ENCODE data around the gene TNFAIP8.

Gene TNFAIP8

GRCh38 chr5:119365847-119366539 lies 10.2 kb downstream of the TNFAIP8 start:
- in situ Hi-C loops (cut with MboI; ENCODE audit: low sequenced_read_pairs), result no loop called here

- in situ Hi-C loops (cut with MboI; ENCODE audit: low sequenced_read_pairs), result no loop called here
Measured at GRCh38 chr5:119366540-119366881, 10.7 kb downstream of the TNFAIP8 start.

DNA sequence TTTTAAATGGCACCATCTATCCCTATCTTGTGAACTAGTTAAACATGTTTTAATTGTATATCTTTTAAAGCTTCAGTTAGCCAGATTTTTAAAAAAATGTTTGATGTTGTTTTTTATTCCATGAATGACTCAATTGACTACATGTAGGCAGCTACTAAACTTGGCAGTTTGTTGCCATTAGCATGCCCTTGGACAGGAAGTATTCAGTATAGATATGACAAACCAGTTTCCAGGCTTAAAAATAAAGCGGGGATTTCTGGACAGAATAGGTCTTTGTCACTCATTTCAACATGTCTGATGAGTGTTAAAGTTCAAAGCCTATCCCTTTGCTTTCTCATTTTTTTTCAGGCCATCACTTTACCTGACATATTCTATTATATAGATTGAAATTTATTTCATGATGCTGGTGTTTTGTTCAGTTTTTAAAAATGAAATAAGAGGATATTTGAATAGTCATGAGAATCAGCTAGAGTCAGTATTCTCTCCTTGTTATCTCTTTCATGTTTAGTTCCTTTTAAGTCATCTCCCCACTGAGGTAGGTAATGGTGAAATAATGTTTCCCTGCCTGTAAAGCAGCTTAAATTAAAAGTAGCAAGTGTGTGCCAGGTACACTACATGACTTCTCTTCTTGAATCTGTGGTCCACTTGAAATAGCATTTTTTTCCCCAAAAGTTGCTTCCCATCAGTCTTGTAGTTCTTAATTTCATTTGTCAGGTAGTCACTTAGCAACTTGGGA lies 11.9 kb downstream of the TNFAIP8 start:
- in situ Hi-C loops (cut with MboI; ENCODE audit: low sequenced_read_pairs), result no loop called here

DNA sequence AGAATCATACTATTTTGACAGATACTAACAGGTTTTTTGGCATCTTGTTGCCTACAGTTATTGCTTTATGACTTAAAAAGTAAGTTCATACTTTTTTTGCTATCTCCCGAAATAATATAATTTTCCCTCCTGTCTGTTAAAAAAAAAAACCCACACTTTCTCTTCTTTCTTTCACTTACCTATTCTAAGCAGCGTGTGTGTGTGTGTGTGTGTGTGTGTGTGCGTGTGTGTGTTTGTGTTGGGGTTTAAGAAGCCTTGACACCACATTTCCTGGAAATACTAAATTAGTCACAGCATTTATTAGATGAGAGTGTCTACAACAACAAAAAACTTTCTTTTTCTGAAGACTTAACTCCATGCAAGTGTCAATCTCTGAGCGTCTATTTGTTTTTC lies 12.4 kb downstream of the TNFAIP8 start:
- in situ Hi-C loops (cut with MboI; ENCODE audit: low sequenced_read_pairs), result no loop called here

GRCh38 chr5:119370486-119370885 lies 14.7 kb downstream of the TNFAIP8 start:
- in situ Hi-C loops (cut with MboI; ENCODE audit: low sequenced_read_pairs), result no loop called here

DNA sequence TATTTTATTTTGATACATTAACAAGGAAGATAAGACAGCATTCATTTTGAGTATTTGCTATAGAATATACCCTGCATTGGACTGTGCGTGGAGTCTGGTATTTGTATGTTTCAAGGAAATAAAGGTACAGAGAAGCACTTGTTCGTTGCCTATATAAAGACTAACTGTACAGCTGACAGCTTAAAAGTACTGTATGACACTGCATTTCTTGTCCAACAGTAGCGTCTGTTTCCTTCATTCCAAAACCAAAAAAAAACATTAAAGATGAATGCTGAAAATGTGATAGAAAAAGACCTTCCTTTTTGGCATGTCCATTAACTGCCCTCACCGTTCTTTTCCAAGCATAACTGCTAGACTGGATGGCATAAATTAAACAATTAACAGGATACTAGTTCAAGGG lies 15.3 kb downstream of the TNFAIP8 start:
- in situ Hi-C loops (cut with MboI; ENCODE audit: low sequenced_read_pairs), result no loop called here

GRCh38 chr5:119373449-119373858 lies 17.6 kb downstream of the TNFAIP8 start:
- in situ Hi-C loops (cut with MboI; ENCODE audit: low sequenced_read_pairs), result no loop called here

GRCh38 chr5:119374901-119375300 lies 19.1 kb downstream of the TNFAIP8 start:
- in situ Hi-C loops (cut with MboI; ENCODE audit: low sequenced_read_pairs), result no loop called here

GRCh38 chr5:119377066-119377465 lies 21.2 kb downstream of the TNFAIP8 start:
- in situ Hi-C loops (cut with MboI; ENCODE audit: low sequenced_read_pairs), result no loop called here

- in situ Hi-C loops (cut with MboI; ENCODE audit: low sequenced_read_pairs), result no loop called here
Measured at GRCh38 chr5:119378075-119378700, 22.4 kb downstream of the TNFAIP8 start.

DNA sequence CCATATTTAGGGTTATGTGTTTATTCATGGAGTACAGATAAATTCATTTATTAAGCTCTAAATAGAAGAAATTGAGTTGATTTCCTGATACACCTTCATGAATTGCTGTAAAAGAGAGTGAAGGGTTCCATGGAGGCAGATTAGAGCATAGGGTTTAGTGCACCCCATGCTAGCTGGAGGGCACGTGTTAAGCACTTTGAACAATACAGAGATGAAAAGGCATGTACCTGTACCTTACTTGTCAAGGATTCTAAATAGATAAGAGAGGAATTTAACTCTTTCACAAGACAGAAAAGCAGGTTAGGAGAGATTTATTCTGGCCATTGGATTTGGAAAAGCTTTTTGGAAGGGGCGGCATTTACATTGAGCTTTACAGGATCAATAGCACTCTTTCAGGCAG lies 23.3 kb downstream of the TNFAIP8 start:
- in situ Hi-C loops (cut with MboI; ENCODE audit: low sequenced_read_pairs), result no loop called here

- in situ Hi-C loops (cut with MboI; ENCODE audit: low sequenced_read_pairs), result no loop called here
Measured at GRCh38 chr5:119379942-119380547, 24.2 kb downstream of the TNFAIP8 start.

DNA sequence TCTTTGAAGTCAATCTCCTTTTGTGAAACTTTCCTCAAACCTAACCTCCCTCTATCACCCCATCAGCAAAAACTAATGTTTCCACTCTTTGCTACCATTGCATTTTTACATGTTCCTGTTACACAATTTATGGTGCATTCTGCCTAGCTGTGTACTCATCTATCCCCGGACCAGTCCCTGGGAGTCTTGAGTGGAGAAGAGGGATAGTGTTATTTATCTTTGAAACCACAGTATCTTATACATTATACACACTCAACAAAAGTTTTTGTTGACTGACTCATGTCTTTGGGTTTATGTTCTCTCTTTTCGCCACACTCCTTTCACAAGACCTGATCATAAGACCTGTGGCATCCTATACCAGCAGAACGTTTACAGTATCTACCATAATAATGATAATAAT lies 26.4 kb downstream of the TNFAIP8 start:
- in situ Hi-C loops (cut with MboI; ENCODE audit: low sequenced_read_pairs), result no loop called here

DNA sequence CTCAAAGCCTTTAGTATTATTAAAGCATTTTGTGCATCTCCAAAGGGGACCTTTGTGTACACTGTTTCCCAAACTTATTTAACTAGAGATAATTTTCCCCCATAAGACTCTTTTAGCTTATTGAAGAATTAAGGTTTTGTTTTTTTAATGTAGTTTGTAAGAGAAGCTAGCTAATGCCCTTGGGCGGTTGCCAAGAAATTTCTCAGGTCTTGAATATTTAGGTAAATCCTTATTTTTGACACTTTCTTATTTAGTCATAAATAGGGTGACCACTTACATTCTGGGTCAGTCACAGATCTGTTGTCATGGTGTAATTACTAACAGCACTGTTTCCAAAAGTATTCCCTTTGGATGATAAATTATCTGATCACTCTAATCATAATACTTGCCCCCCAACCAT lies 27.2 kb downstream of the TNFAIP8 start:
- in situ Hi-C loops (cut with MboI; ENCODE audit: low sequenced_read_pairs), result no loop called here

DNA sequence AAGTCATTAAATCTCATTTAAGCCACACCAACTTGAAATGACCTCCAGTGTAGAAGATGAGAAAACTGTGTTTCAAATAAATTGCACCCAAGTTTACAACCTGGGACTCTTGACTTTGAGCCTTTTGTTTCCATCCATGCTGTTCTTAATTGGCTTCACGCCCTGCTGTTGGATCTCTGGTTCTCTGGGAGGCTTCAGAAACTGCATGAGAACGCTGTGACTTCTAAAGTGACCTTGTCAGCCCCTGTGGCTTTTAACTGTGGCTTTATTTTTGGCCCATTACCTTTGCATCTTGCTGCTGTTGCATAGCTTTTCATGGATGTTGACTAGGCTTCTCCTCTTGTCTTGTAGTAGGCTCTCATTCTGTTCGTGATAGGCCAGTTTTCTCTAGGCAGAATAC lies 29.3 kb downstream of the TNFAIP8 start:
- in situ Hi-C loops (cut with MboI; ENCODE audit: low sequenced_read_pairs), result no loop called here

DNA sequence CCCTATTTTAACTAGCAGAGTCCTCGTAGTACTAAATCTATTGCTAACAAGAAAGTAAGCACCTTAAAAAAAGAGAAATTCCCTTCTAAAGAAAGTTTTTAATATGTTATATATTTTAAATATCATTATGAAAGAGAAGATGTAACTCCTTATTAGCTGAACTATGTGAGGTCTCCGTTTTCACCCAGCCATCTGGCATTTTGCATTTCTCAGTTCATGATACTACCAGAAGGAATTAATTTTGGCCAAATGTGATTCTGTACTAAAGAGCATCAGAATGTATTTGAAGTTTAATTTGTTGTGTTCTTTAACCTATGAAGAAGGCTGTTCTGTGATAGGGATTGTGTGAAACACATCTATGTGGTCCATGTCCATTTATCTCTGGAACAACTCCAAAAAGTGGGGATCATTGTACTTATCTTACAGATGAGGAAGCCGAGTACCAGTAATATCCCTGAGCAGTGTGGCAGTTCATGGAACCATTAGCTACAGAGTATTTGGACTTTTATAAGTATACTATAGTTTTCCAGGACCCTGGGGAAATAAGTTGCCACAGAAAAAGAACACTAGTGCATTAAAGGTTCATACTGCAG lies 29.8 kb downstream of the TNFAIP8 start:
- in situ Hi-C loops (cut with MboI; ENCODE audit: low sequenced_read_pairs), result no loop called here

DNA sequence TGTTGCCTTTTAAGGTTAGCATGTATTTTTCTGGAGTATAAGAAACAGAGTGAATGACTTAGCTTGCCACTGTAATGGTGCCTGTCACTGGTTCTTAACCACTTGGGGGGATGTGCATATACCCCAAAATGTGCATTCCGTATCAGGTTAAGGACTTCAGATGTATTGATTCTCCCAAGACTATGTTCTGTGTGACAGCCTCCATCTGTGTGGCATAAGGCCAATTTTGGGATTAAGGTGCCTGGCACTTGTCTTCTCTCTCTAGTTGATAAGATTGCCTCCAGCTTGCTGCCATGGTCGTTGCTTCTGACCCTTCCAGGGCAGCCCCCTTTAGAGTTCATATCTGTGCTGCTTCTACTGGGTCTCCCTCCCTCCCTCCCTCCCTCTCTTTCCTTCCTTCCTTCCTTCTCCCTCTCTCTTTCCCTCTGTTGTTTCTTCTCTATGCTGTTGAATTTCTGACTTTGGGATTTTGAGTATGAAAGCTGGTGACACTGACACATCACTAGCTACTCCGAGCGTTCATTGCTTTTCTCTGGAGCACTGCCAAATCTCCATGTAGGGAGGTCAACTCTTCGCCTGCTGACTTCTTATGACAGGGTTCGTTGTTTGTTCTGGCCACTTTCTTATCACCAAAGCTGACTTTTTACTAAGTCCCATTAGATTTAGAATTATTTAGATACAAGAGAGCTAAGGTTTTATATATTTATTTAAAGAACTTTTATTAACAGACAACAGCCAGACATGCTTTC lies 31.0 kb downstream of the TNFAIP8 start:
- in situ Hi-C loops (cut with MboI; ENCODE audit: low sequenced_read_pairs), result no loop called here

GRCh38 chr5:119387945-119388618 lies 32.3 kb downstream of the TNFAIP8 start:
- in situ Hi-C loops (cut with MboI; ENCODE audit: low sequenced_read_pairs), result no loop called here

DNA sequence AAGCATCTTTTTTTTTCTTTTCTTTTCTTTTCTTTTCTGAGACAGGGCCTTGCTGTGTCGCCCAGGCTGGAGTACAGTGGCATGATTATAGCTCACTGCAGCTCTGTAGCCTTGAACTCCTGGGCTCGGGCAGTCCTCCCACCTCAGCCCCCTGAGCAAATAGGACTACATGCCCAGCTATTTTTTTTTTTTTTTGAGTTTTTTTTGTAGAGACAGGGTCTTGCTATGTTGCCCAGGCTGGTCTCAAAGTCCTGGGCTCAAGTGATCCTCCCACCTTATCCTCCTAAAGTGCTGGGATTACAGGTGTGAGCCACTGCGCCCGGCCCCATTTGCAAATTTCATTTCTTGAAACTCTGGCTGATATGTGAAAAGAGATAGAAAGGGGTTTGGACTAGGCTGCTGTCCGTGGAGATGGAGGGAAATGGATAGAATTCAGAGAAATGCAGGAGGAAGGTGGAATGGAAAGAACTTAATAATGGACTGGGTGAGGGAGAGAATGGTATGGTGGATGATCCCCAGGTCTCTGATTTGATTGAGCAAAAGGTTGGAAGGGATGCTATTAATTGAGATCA lies 32.9 kb downstream of the TNFAIP8 start:
- in situ Hi-C loops (cut with MboI; ENCODE audit: low sequenced_read_pairs), result no loop called here
